Esophagus mucosa (tissue), 1 donor: ENCODE data around the gene ULK4. TPM values are rescaled to one million over a fixed set of nuclear protein-coding genes. Genes with fewer than 3 reads are reported as not detected.

Experiments
- ATAC-seq: fragments of 200-7000 bp; cut with Tn5 transposase; one replicate; pipeline ENCODE4 v1.9.1; 2020
- total RNA-seq: library from RNA; stranded (reverse); gene quantifications from one replicate; pipeline ENCODE4 v1.2.4, GENCODE V29; 2023
- donor health status: DM: yes; HTN: yes; CAD: no.

The ULK4 gene
- total RNA-seq, 1 donor from 2014 or later: 6.0 TPM

DNA sequence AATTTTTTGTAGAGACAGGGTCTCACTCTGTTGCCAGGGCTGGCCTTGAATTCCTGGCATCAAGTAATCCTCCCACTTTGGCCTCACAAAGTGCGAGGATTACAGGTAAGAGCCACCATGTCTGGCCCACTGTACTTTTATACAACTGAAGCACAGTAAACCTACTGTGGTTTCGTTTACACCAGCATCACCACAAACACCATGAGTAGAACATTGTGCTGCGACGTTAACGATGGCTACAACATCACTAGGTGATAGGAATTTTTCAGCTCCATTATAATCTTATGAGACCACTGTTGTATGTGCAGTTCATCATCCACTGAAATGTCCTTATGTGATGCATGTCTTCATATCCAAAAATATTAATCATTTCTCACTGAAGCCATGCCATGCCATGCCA is 750.9 kb downstream of the ULK4 start:
- no peak for ATAC-seq

DNA sequence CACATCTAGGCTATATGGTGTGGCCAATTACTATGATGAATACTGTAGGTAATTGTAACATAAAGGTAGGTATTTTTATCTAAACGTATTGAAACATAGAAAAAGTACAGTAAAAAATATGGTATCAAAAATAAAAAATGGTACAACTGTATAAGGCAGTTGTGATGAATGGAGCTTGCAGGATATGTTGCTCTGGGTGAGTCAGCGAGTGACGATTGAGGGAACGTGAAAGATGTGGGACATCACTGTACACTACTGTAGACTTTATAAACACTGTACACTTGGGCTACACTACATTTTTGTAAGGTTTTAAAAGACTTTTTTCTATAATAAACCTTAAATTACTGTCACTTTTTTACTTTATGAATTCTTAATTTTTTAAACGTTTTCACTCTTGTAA is 752.3 kb downstream of the ULK4 start:
- ATAC-seq: no peak

DNA sequence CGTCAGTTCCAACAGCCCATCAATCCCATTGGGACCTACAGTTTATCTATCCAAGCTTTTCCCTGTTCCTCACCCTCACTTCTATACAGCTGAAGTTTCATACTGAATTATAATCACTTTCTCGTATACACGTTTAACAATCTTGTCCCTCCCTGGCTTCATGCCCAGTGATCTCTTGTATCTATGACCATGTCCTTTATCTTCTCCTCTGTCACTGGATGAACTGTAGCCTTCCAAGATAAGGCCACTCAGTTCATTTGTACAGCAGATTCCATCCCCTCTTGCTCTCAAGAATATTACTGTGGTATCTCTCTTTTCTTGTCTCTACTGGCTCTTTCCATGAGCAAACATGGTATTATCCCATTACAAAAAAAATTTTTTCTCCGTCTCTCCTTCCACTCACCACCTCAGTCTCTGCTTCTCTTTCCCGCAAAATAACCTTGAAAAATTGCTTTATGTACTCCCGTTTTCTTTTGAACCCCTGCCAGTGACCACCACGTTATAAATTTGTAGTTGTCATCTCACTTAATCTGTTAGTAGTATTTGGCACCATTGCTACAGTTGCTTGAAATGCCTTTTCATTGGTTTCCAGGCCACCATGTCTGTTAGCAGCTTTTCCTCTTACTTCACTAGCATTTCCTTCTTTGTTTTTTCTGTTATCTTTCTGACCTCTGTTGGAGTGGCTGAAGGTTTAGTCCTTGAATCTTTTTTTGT is 753.2 kb downstream of the ULK4 start:
- ATAC-seq: no peak

DNA sequence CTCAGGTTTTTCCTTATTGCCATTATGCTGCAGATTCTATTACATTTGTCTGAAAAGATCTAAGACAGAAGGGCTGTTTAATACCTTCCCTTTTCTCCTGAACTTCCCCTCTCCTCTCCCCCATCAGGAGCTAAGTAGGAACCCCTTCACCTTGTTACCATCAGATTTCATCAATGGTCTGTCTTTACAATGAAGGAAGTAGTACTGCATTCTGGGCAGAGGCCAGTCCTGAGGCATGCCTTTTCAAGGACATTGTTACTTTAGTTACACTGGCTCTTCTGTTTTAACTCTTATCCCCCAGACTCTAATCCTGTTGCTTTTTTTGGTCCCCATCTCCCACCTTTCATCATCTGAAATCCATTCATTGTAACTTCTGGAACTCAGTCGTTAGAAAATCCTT is 754.5 kb downstream of the ULK4 start:
- no peak for ATAC-seq

DNA sequence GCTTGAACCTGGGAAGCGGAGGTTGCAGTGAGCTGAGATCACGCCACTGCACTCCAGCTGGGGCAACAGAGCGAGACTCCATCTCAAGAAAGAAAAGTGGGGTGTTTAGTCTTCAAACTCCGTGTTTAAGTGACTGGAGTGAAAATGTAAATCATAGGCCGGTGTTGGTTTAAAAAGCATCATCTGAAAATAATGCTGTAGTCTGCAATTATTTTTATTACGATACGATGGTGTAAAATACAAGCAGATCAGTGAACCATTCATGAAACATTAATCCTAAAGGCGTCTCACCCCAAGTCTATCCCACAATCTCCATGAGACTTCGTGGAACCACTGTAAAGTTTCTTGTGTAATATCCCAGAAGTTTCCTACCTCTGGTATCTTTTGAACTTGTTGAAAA is 756.3 kb downstream of the ULK4 start:
- ATAC-seq: no peak

DNA sequence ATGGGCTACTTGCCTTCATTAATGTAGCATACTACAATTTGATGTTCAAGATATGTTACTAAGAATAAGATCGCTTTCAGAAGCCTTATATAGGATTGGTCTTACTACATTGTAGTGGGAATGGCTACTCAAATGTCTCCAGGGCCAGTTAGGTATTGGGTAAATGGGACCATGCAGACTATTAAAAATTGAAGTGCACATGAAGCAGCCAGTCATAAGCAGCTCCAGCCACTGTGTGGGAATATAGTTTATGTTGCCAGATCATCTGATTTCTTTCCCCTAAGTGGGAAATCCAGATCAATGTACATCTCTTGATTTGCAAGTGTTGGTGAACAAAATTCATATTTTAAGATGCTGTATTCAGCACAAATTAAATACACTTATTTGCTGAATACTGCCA is 757.5 kb downstream of the ULK4 start:
- no peak for ATAC-seq

DNA sequence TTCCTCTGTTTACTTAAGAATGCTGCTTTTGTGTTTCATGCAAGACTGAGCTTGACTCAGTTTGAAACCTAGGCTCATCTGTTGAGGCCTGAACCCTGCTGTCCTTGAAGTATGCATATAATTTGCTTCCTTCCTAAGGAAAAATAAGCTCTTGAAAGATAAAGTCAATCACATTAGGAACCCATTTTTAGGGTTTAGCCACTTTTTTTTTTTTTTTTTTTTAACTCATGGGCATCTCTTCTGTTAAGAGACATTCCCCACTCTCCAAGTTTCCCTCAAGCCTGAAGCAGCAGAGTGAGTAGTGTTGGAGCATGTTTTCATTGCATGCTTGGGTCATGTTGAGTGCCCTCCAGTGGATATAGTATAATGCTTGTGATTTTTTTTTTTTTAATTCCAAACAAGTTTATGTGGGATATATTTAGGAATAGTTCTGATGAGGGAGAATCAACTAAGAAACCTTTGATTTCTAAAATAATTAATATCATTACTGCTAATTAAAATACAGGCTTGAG is 759.0 kb downstream of the ULK4 start:
- ATAC-seq: no peak

DNA sequence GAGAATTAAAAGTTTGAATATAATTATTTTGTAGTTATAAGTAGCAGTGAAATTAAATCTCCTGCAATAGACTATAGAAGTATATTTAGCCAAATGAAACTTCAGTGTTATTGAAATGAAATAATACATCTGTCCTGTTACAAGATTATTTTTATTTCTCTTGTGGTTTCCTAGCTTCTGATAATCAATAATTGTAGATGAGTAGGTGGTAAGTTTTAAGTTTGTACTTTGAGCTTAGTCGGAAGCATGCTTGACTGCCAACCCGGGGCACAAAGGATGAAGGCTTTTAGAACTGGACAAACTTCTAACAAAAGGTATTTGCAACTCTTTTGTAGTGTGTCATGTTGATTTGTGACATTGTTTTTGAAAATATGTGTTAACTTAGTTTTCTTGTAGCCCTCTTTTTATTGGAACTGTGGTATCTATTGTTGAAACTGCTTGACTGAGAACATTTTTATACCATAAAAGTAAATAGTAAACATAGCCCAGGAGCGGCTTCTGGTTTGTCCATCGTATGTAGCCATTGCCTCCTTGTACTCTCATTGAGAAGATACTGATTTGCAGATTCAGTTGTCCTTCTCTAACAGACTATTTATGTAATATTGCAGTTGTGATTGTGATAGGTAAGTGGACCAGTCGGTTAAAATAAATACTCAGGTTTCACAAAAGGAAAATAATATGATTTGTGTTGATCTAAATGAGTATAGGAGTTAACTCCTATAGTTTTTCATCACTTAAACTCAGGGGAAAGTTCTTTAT is 759.6 kb downstream of the ULK4 start:
- ATAC-seq: no peak

DNA sequence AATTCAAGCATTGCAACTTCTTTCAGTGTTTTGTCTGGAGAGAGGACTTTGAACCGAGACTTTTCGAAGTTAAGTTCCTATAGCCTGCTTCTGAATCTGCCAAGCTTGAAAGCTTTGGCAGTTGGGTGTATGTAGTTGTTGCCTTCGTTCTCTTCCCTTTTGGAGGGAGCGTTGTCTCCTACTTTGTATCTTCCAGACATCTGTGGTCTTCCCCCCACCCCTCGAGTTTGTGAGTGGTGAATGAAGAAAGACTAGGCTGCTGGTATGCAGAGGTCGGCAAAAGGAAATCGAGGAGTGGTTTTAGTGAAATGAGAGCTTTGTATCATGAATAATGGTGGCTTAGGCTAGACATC is 761.3 kb downstream of the ULK4 start:
- ATAC-seq: no peak

DNA sequence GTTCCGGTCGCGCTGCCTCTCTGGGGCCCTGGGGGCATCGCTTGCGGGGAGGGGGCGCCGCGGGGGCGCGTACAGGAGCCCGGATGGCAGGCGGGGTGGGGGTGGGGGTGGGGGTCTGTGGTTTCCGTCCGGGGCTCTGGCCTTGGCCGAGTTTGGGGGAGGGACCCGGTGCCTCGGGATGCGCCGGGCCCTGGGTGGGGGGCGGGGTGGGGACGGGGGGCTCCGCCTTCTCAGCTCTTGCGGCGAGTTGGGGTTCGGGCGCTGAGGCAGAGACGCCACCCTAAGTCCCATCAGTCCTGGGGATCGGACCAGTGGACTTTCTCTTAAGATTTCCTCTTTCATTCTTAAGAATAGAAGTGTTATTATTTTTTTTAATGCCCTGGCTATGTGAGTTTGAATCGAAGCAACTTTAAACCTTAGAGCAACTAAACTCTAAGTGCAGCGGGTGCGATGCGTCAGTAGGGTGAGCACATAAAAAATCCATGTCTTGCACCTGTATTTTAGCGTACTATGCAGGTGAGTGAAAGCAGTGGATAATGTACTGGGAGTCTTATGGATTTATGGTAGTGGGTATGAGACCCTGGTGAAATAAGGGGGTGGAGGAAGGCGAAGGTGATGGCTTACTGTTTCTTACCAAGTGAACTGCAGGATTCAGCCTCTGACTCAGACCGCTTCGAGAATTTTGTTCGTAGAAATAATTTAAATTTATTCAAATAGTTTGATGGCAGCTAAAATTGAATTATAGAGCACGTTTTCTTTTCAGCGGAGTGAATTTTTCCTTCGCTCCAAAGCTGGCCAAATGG is 761.8 kb downstream of the ULK4 start:
- ATAC-seq: peak; percentile 1

DNA sequence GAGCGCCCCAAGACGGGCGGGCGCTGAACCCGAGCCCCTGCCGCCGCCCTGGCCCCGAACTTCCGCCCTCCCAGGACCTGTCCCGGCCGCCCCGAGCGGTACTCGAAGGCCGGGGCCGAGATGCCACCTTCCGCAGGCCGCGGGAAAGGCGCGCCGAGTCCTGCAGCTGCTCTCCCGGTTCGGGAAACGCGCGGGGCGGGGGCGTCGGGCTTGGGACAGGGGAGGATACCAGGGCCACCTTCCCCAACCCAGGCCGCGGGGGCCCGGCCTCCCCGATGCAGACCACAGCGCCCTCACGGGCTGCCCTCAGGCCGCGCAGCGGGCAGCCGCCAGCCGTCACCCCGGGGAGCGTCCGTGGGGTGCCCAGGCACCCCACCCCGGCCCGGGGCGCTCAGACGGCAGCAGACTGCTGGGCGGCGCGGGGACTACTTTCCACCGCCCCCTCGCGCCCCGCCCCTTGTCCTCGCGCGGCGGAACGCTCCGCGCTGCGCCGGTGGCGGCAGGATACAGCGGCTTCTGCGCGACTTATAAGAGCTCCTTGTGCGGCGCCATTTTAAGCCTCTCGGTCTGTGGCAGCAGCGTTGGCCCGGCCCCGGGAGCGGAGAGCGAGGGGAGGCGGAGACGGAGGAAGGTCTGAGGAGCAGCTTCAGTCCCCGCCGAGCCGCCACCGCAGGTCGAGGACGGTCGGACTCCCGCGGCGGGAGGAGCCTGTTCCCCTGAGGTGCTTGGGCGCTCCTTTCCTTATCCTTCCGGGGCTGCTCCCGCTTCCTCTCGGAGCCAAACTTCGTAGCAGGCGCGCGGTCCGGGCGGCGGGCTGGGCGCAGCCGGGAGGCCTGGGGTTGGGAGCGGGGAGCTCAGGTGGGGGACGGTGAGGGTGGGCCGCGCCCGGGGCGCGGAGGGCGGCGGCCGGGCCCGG is 762.7 kb downstream of the ULK4 start, which contains the start of gene CTNNB1:
Gene CTNNB1 (plus strand): TSS at position 556 of the 916 bp plus-strand sequence. CDS start 24,564 bp downstream, outside the sequence.
- ATAC-seq: peak; percentile 97

DNA sequence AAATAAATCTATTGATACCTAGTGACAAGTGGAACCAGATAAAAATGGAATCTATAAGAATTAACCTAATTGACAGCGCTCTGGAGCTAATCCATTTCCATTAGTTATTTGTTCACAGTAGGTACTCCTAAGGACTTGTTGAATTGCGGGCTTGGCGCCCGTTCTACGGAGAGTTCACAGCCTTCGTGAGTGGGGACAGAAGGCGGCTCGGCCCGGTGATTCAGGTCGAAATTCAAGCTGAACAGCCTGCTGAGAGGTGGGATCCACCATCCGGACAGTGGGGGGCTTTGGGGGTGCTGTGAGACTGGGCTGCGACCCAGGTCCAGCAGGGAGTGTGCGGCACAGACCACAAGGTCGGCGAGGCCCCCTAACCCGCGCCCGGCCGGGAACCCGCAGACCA is 763.4 kb downstream of the ULK4 start:
- peak; percentile 2 for ATAC-seq

DNA sequence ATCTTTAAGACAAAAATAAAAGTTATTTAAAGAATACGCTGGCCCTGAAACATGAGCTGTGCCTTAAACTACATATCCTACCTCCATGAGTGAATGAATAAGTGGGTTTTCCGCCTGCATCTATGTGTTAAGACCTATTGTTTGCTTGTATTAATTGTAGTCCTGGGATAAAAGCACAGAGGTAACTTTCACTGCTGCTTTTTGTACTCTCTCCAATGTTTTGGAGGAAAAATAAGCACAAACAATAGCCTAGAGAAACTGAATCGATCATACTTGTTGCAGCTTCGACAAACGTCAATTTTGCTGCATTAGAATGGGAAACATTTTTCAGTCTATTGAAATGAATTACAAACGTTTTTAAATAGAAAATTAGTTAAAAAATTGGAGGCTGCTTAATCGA is 763.9 kb downstream of the ULK4 start:
- ATAC-seq: no peak

Other genes starting within 250 kb of the ULK4 start
- gene TRAK1, start 129.3 kb upstream of the ULK4 start, total RNA-seq: 21.2 TPM